GM12892 (cell line): ENCODE measurements around the gene NFIB.

Experiments
- POLR2A ChIP-seq: IDR thresholded peaks from 2 replicates; pipeline ENCODE4 v1.6.1; 2011; ENCODE audit warnings: low read depth, low read length, control low read depth
- POLR2AphosphoS5 ChIP-seq: IDR thresholded peaks from 2 replicates; pipeline ENCODE4 v1.6.1; 2011; ENCODE audit warnings: low read depth, low read length, control low read depth
- TAF1 ChIP-seq: IDR thresholded peaks from 2 replicates; pipeline ENCODE4 v1.6.1; 2011; ENCODE audit warnings: low read depth, mild to moderate bottlenecking, control low read depth, low read length, borderline replicate concordance

DNA sequence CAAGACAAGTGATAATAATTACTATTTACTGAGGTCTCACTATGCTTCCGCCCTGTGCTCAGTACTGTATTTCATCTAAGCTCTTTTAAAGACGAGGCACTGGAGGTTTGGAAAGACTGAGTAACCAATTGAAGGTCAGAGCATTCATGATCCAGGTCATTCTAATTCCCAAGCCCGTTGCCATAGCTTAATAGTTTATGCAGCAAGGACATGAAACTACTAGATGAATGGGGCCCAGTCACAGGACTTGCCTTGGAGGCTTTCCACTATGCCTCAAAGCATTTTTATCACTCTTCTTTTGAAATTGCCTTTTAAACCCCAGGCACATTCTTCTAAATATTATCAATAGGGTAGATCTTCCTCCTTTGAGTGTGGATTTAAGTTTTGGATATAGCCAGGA is 17.2 kb upstream of the NFIB start:
- TF ChIP-seq POLR2A (no peak), POLR2AphosphoS5 (no peak), TAF1 (no peak)
